GM18870 (cell line): Measurements from ENCODE around the gene NUDT6.
"Not testable (repeated sequence)": the region's sequence is repeated elsewhere in the genome, so short reads cannot be mapped to it uniquely, and the experiment has no call there.

ENCODE experiments used
- ATAC-seq: cut with Tn5 transposase; IDR thresholded peaks from one replicate; pipeline ENCODE4 v1.9.1; 2021; ENCODE audit warnings: moderate library complexity; ENCODE audit not compliant: unreplicated experiment

Gene NUDT6

GRCh38 chr4:122879001-122879400, 43.4 kb downstream of the NUDT6 start:
- no peak for ATAC-seq

- ATAC-seq = no peak
Observed at GRCh38 chr4:122876456-122876855, 45.9 kb downstream of the NUDT6 start.

GRCh38 chr4:122875949-122876348, 46.4 kb downstream of the NUDT6 start:
- no peak for ATAC-seq

GRCh38 chr4:122873821-122874593, 48.4 kb downstream of the NUDT6 start:
- ATAC-seq = peak; percentile 72

GRCh38 chr4:122873146-122873545, 49.3 kb downstream of the NUDT6 start:
- no peak for ATAC-seq

GRCh38 chr4:122868235-122868634, 54.2 kb downstream of the NUDT6 start:
- not testable (repeated sequence) for ATAC-seq

- no peak for ATAC-seq
Observed at GRCh38 chr4:122865425-122865824, 57.0 kb downstream of the NUDT6 start.

GRCh38 chr4:122863639-122864038, 58.8 kb downstream of the NUDT6 start:
- ATAC-seq = no peak

GRCh38 chr4:122861172-122861943, 61.0 kb downstream of the NUDT6 start:
- no peak for ATAC-seq

- no peak for ATAC-seq
Observed at GRCh38 chr4:122858705-122859104, 63.7 kb downstream of the NUDT6 start.

- ATAC-seq = no peak
Observed at GRCh38 chr4:122857160-122857559, 65.2 kb downstream of the NUDT6 start.

GRCh38 chr4:122855353-122855890, 67.0 kb downstream of the NUDT6 start:
- no peak for ATAC-seq

GRCh38 chr4:122854447-122855352, 67.7 kb downstream of the NUDT6 start:
- no peak for ATAC-seq

GRCh38 chr4:122851568-122851967, 70.8 kb downstream of the NUDT6 start:
- no peak for ATAC-seq

- ATAC-seq = not testable (repeated sequence)
Observed at GRCh38 chr4:122849789-122850188, 72.6 kb downstream of the NUDT6 start.

- ATAC-seq = no peak
Observed at GRCh38 chr4:122847931-122848330, 74.5 kb downstream of the NUDT6 start.

- ATAC-seq = peak; percentile 88
Observed at GRCh38 chr4:122845760-122846159, 76.6 kb downstream of the NUDT6 start.

- no peak for ATAC-seq
Observed at GRCh38 chr4:122845066-122845465, 77.3 kb downstream of the NUDT6 start.

- not testable (repeated sequence) for ATAC-seq
Observed at GRCh38 chr4:122844391-122844790, 78.0 kb downstream of the NUDT6 start.

- no peak for ATAC-seq
Observed at GRCh38 chr4:122842984-122843531, 79.3 kb downstream of the NUDT6 start.
